IMR-90 (cell line): ENCODE measurements around the gene ARHGEF4. TPM values are rescaled to one million over a fixed set of nuclear protein-coding genes. Genes with fewer than 3 reads are reported as not detected.

Experiments
- ATAC-seq: fragments of 200-7000 bp; cut with Tn5 transposase; 2 replicates; pipeline ENCODE4 v1.9.1; 2020; ENCODE audit warnings: low read depth, mild to moderate bottlenecking, moderate library complexity
- BruUV-seq: library from RNA; stranded (reverse); fragments of 400-500 nt; replicated peaks from 2 replicates; lab custom pipeline; 2021; lab: Mats Ljungman, UMichigan
- CTCF ChIA-PET: fragments of 300-600 bp; formaldehyde crosslinking; extraction: SDS; loops from one replicate; lab custom pipeline; 2021; ENCODE audit warnings: antibody characterized with exemption; lab: Yijun Ruan, JAX
- POLR2A ChIA-PET: fragments of 300-600 bp; sonication (Branson Sonifier 250); formaldehyde crosslinking; loops from one replicate; lab custom pipeline; 2022; ENCODE audit warnings: antibody characterized with exemption; ENCODE audit not compliant: unreplicated experiment; lab: Charles Lee
- DNase-seq: peaks from one replicate; pipeline ENCODE4 v3.0.0; 2013
- H2AFZ ChIP-seq: replicated peaks from 2 replicates; pipeline ENCODE3; 2013; ENCODE audit warnings: low read length, mild to moderate bottlenecking; ENCODE audit not compliant: poor library complexity
- H2AK5ac ChIP-seq: 2 replicates; pipeline ENCODE4 v1.6.1; 2013; ENCODE audit warnings: low read depth, low read length, inconsistent platforms
- H2AK9ac ChIP-seq: replicated peaks from 2 replicates; pipeline ENCODE3; 2013; ENCODE audit warnings: mild to moderate bottlenecking, low read depth, low read length, moderate library complexity; ENCODE audit not compliant: poor library complexity
- H2BK120ac ChIP-seq: 2 replicates; pipeline ENCODE4 v1.6.1; 2013; ENCODE audit warnings: low read depth, low read length, inconsistent platforms
- H2BK15ac ChIP-seq: 3 replicates; pipeline ENCODE4 v1.6.1; 2013; ENCODE audit warnings: low read depth, low read length, inconsistent platforms
- H2BK20ac ChIP-seq: 2 replicates; pipeline ENCODE4 v1.6.1; 2013; ENCODE audit warnings: low read depth, mild to moderate bottlenecking, inconsistent platforms, low read length, moderate library complexity
- H2BK5ac ChIP-seq: 2 replicates; pipeline ENCODE4 v1.6.1; 2013; ENCODE audit warnings: mild to moderate bottlenecking, low read depth, low read length, inconsistent platforms; ENCODE audit not compliant: poor library complexity, severe bottlenecking
- H3K14ac ChIP-seq: replicated peaks from 2 replicates; pipeline ENCODE4 v1.6.1; 2013; ENCODE audit warnings: low read depth, low read length, inconsistent platforms
- H3K18ac ChIP-seq: 2 replicates; pipeline ENCODE4 v1.6.1; 2013; ENCODE audit warnings: low read depth, low read length, control low read depth
- H3K23ac ChIP-seq: 2 replicates; pipeline ENCODE4 v1.6.1; 2013; ENCODE audit warnings: low read depth, low read length, inconsistent platforms
- H3K27ac ChIP-seq: 2 replicates; pipeline ENCODE4 v1.5.1; 2013; ENCODE audit warnings: mild to moderate bottlenecking, control low read depth, low read length; ENCODE audit not compliant: insufficient read depth
- H3K27me3 ChIP-seq: 2 replicates; pipeline ENCODE4 v1.6.1; 2013; ENCODE audit warnings: low read length; ENCODE audit not compliant: control insufficient read depth, insufficient read depth
- H3K36me3 ChIP-seq: 2 replicates; pipeline ENCODE4 v1.6.1; 2013; ENCODE audit warnings: low read length, mixed read lengths; ENCODE audit not compliant: control insufficient read depth, insufficient read depth
- H3K4ac ChIP-seq: 2 replicates; pipeline ENCODE4 v1.6.1; 2013; ENCODE audit warnings: low read depth, low read length, inconsistent platforms
- H3K4me1 ChIP-seq: 2 replicates; pipeline ENCODE4 v1.6.1; 2013; ENCODE audit warnings: low read length, mixed read lengths; ENCODE audit not compliant: control insufficient read depth, insufficient read depth
- H3K4me2 ChIP-seq: 2 replicates; pipeline ENCODE4 v1.6.1; 2013; ENCODE audit warnings: low read depth, mild to moderate bottlenecking, control low read depth, low read length, moderate library complexity
- H3K4me3 ChIP-seq: 2 replicates; pipeline ENCODE4 v1.5.1; 2013; ENCODE audit warnings: low read depth, mild to moderate bottlenecking, control low read depth, low read length, moderate library complexity; ENCODE audit not compliant: insufficient read depth
- H3K56ac ChIP-seq: 2 replicates; pipeline ENCODE4 v1.6.1; 2013; ENCODE audit warnings: low read length, inconsistent platforms; ENCODE audit not compliant: insufficient read depth; ENCODE audit errors: extremely low read depth
- H3K79me1 ChIP-seq, 2 experiments: 2 replicates each; pipeline ENCODE4 v1.6.1; 2013; ENCODE audit warnings: low read length in 2 of 2, inconsistent platforms in 1 of 2, low read depth in 1 of 2
- H3K9ac ChIP-seq: 2 replicates; pipeline ENCODE4 v1.6.1; 2013; ENCODE audit warnings: low read depth, low read length, control low read depth
- H3K9me1 ChIP-seq: 2 replicates; pipeline ENCODE4 v1.6.1; 2013; ENCODE audit warnings: low read length, inconsistent platforms; ENCODE audit not compliant: insufficient read depth
- H3K9me3 ChIP-seq: 2 replicates; pipeline ENCODE4 v1.6.1; 2013; ENCODE audit warnings: low read length; ENCODE audit not compliant: control insufficient read depth, insufficient read depth
- H4K20me1 ChIP-seq: 2 replicates; pipeline ENCODE4 v1.6.1; 2013; ENCODE audit warnings: low read length, inconsistent platforms; ENCODE audit not compliant: insufficient read depth
- H4K5ac ChIP-seq: 2 replicates; pipeline ENCODE4 v1.6.1; 2013; ENCODE audit warnings: mild to moderate bottlenecking, low read depth, low read length, control low read depth
- H4K8ac ChIP-seq, 2 experiments: 2 replicates each; pipeline ENCODE4 v1.6.1; 2013; ENCODE audit warnings: low read depth in 2 of 2, low read length in 2 of 2, control low read depth in 1 of 2, inconsistent platforms in 1 of 2
- H4K91ac ChIP-seq: 2 replicates; pipeline ENCODE4 v1.6.1; 2013; ENCODE audit warnings: low read depth, low read length, inconsistent platforms; ENCODE audit not compliant: insufficient read depth
- CHD1 ChIP-seq: IDR thresholded peaks from 2 replicates; pipeline ENCODE4 v1.6.1; 2012; ENCODE audit warnings: low read depth, low read length, improper control_type of control experiment
- CTCF ChIP-seq: conservative IDR thresholded peaks from 2 replicates; pipeline ENCODE4 v1.5.1; 2012; ENCODE audit warnings: mild to moderate bottlenecking, low read depth, low read length, improper control_type of control experiment
- FOS ChIP-seq: fragments of 150-350 bp; IDR thresholded peaks from 2 replicates; pipeline ENCODE4 v1.6.1; 2016; ENCODE audit warnings: low read depth, low read length
- RFX5 ChIP-seq: IDR thresholded peaks from 2 replicates; pipeline ENCODE4 v1.8.0; 2012; ENCODE audit warnings: low read depth, mild to moderate bottlenecking, low read length, moderate library complexity
- WGBS, 2 experiments: methylation state at CpG; one replicate each; pipeline versions ENCODE4 v1.1.5 to v1.1.7; 2013; ENCODE audit warnings: missing lambda C conversion rate in 2 of 2; ENCODE audit not compliant: insufficient read length in 1 of 2; ENCODE audit errors: extremely low coverage in 2 of 2; 5-methylcytosine and 5-hydroxymethylcytosine counted together
- dilution Hi-C: fragments of 300-500 bp; cut with HindIII; formaldehyde crosslinking; loops from one replicate; pipeline ENCODE4 v1.14.3; 2018; ENCODE audit warnings: low sequenced_read_pairs; ENCODE audit not compliant: unreplicated experiment
- in situ Hi-C: fragments of 300-500 bp; cut with MboI; formaldehyde crosslinking; loops from 3 replicates; pipeline ENCODE4 v1.14.3; 2019; ENCODE audit warnings: low sequenced_read_pairs, inconsistent platforms, mixed read lengths
- intact Hi-C: fragments of 100-400 bp; cut with micrococcal nuclease; formaldehyde crosslinking; loops from 2 replicates; pipeline ENCODE4 v1.10.0; 2022
- polyA plus RNA-seq, 3 experiments: library from polyadenylated mRNA; depleted of rRNA; stranded (reverse); fragments of >200 nt; gene quantifications; 2 replicates each; pipeline ENCODE4 v1.2.3, GENCODE V29; 2012; ENCODE audit warnings: low replicate concordance in 1 of 3
- total RNA-seq: library from RNA; depleted of rRNA; stranded (reverse); fragments of >200 nt; gene quantifications from 2 replicates; pipeline ENCODE4 v1.2.3, GENCODE V29; 2012
- TF ChIP-seq, protein P1 (sequence below): fragments of 150-350 bp; IDR thresholded peaks from 2 replicates; pipeline ENCODE4 v1.6.1; 2017; ENCODE audit warnings: mild to moderate bottlenecking, antibody characterized with exemption, low read length, low read depth

Gene ARHGEF4
- total and polyA plus RNA-seq, 2 of the 4 experiments (the other 2 are of a cell fraction) = 2.7 to 5.0 TPM

GRCh38 chr2:130821867-130822266 lies 14.8 kb upstream of the ARHGEF4 start:
- H3K18ac ChIP-seq = no peak overlapping the region
- peak overlapping the region; percentile 37 for H2AK9ac ChIP-seq
- H3K79me1 ChIP-seq = no peaks in the 10 kb centered on the region
- no peaks in the 10 kb centered on the region for H3K36me3 ChIP-seq
- CTCF ChIA-PET = no interaction called here
- H2BK120ac ChIP-seq = no peak overlapping the region
- H4K20me1 ChIP-seq = no peaks in the 10 kb centered on the region
- no peak overlapping the region for H3K4me3 ChIP-seq
- intact Hi-C loops = no loop called here
- dilution Hi-C loops = no loop called here
- H3K9me1 ChIP-seq = no peaks in the 10 kb centered on the region
- no peak overlapping the region for H3K56ac ChIP-seq
- H2AFZ ChIP-seq = no peak overlapping the region
- peaks cover 3% of the 10 kb centered on the region; the same call in 1 of the 2 replicates for H3K4me1 ChIP-seq
- DNase-seq (no peak), ATAC-seq (no peak)
- H4K5ac ChIP-seq = no peak overlapping the region
- POLR2A ChIA-PET = no interaction called here
- TF ChIP-seq CHD1 = no peak
- TF ChIP-seq, protein P1, sequence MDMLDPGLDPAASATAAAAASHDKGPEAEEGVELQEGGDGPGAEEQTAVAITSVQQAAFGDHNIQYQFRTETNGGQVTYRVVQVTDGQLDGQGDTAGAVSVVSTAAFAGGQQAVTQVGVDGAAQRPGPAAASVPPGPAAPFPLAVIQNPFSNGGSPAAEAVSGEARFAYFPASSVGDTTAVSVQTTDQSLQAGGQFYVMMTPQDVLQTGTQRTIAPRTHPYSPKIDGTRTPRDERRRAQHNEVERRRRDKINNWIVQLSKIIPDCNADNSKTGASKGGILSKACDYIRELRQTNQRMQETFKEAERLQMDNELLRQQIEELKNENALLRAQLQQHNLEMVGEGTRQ = no peak
- TF ChIP-seq RFX5 = no peak
- no peak for TF ChIP-seq CTCF
- no peak for TF ChIP-seq FOS
- 70% methylated on average over 4 of the region's 8 CpGs; no CpG with 5 or more reads in 1 of the 2 experiments for WGBS, 2 experiments
- H3K27ac ChIP-seq = no peak overlapping the region
- H4K91ac ChIP-seq = no peak overlapping the region
- no peak overlapping the region for H3K14ac ChIP-seq
- H3K4ac ChIP-seq = no peak overlapping the region
- in situ Hi-C loops = no loop called here
- H3K23ac ChIP-seq = no peak overlapping the region
- no peaks in the 10 kb centered on the region for H3K9me3 ChIP-seq
- no peak overlapping the region for H2BK5ac ChIP-seq
- no peaks in the 10 kb centered on the region; the same call in 1 of the 2 replicates for H3K27me3 ChIP-seq
- H2BK20ac ChIP-seq = no peak overlapping the region
- BruUV-seq = no TSS peak
- no peak overlapping the region for H3K4me2 ChIP-seq
- no peak overlapping the region for H4K8ac ChIP-seq
- H2AK5ac ChIP-seq = no peak overlapping the region
- H3K9ac ChIP-seq = no peak overlapping the region
- H2BK15ac ChIP-seq = no peak overlapping the region
